Stimulated activated CD4-positive, alpha-beta T cell treated with anti-CD3 and anti-CD28 coated beads, TNF-alpha, amount 100 ng/mL, for 24 hours (primary cell): ENCODE data around the gene IVL.

Experiments used
- DNase-seq, 3 experiments: peaks; one replicate each; pipeline ENCODE4 v3.0.0-alpha.2; 2020; ENCODE audit warnings: low read depth in 3 of 3

IVL gene, protein sequence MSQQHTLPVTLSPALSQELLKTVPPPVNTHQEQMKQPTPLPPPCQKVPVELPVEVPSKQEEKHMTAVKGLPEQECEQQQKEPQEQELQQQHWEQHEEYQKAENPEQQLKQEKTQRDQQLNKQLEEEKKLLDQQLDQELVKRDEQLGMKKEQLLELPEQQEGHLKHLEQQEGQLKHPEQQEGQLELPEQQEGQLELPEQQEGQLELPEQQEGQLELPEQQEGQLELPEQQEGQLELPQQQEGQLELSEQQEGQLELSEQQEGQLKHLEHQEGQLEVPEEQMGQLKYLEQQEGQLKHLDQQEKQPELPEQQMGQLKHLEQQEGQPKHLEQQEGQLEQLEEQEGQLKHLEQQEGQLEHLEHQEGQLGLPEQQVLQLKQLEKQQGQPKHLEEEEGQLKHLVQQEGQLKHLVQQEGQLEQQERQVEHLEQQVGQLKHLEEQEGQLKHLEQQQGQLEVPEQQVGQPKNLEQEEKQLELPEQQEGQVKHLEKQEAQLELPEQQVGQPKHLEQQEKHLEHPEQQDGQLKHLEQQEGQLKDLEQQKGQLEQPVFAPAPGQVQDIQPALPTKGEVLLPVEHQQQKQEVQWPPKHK

DNA sequence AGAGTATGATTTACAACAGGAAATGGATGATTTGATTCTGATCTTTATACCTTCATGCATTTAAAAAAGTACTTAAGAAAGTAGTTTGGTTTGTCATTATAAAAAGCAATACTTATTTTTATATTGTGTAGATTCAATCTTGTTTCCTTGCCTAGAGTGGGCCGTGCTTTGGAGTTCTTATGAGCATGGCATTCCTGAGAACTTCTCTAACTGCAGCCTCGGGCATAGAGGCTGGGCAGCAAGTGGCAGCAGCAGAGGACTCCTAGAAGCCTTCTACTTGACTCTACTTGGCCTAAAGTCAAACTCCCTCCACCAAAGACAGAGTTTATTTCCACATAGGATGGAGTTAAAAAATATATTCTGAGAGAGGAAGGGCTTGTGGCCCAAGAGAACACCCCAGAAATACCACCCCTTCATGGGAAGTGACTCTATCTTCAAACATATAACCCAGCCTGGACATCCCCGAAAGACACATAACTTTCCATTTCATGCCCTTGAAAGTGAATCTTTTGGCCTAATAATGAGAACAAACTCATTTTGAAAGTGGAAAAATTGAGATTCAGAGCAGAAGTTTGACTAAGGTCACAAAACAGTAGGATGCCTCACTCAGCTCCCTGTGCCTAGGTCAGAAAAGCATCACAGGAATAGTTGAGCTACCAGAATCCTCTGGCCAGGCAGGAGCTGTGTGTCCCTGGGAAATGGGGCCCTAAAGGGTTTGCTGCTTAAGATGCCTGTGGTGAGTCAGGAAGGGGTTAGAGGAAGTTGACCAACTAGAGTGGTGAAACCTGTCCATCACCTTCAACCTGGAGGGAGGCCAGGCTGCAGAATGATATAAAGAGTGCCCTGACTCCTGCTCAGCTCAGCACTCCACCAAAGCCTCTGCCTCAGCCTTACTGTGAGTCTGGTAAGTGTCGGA is at the start of gene IVL:
TSS of gene IVL (plus strand) at position 861 of the 916 bp plus-strand sequence. CDS start 1,252 bp downstream, outside the sequence.
- no peak for DNase-seq

DNA sequence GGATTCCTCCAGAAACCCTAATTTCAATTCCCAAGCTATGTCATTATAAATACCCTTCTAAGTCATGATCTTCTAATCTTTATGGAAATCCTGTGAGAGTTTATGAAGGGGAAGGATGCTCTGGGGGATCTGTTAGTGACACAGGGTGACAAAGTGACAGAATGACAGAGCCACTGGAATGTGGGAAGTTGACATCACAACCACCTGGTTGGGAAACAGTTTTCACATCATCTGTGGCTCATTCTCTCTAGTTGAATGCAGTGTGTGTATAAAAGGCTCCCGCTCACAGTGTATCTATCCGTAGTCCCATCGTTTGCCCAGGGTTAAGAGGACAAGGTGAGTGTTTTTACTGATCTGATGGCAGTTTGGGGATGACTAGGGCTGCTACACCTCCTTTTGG is 48.6 kb upstream of the IVL start, which contains the start of gene LCE7A:
TSS of gene LCE7A (plus strand) at position 301 of the 400 bp plus-strand sequence. CDS start 702 bp downstream, outside the sequence.
- DNase-seq, result no peak

DNA sequence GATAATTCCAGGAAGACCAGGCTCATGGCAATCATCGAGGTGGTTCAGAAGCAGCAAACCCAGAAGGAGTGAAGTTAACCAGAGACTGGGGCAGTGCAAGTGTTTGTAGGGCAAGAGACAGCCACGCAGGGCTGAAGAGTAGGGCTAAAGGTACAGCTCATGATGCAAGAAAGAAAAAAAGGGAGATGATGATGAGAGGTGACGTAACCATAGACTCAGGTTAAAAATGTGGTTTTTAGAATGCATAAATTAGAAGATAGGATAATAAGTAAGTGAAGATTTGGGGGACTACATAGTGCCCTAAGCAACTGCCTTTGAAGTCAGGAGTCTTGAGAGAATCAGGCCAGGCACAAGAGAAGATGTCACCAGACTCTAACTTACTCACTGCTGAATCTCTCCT is 48.2 kb upstream of the IVL start:
- DNase-seq, result no peak

DNA sequence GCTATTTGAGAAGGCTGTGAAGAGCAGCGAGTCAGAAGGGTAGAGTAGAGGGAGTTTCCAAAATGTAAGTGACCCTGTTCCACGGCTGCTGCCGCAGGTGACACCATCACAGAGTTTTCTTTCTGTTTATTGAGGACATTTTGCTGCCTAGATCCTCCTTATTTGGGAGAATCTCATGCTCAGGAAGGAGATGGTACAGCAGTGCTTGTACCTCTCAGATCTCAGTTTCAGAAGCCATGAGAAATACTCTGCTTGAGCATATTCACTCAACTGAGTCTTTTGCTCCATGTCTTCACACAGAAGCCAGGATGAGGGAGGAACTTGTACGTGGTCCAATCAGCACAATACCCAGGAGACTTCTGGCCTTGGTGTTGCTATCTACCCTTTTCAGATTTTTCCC is 47.0 kb upstream of the IVL start:
- no peak for DNase-seq

DNA sequence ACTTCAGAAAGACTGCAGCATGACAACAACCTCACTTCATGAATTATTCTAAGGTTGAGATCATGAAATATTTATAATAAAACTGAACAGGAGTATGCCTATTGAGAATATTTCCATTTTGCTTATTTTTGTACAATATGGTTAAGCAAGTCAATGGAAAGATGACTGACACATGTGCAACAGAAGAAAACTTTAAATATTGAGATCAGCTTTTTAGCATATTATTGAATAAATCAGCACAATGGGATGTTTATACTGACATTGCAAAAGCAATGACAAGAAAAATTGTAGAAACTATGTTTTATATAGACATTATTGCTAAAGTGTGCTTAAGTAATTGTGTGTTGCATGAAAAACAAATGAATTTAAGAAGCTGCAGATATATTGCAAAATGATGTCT is 43.9 kb upstream of the IVL start:
- no peak for DNase-seq

DNA sequence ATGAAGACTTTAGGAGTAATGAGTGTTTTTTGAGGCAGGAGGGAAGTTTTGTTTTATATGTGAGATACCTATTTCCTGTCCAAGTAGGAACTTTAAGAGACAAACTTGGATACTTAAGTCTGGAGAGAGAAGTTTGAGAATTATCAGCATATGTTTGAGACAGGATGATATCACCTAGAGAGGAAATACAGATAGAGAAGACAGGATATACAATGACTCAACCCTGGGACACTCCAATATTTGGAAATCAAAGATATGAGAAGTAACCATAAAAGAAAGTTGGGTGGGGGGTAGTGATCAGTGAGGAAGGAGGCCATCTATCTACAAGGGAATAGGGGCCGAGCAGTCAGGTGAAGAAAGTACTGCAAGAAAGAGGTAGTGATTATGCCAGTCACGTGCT is 42.0 kb upstream of the IVL start:
- DNase-seq, result no peak

DNA sequence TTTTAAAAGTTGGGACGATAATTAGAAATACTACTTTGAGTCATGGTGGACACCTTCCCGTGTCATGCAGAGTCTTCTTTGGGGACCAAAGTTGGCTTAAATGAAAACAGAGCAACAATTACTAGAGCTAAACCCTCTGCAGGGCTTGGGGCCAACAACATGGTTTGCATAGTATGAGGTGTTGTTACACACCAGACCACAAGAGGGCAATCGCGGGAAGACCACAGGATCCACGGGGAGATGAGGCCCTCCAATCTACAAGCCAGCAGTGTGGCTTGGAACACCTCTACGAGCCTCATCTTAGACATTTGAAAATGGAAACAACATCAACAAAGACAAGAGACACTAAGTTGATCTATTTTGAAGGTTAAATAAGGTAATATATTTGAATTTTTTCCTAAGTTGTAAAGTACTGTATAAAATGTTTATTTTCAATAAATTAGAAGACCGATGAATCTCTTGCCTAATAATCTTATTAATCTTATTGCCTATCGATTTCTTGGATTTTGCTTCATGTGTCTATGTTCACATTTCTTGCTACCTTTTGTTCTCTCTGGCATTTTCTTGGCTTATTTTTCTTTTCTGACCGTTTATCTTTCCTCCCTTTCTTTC is 38.4 kb upstream of the IVL start:
- DNase-seq, result peak; percentile 30 to 47 (median 31)

DNA sequence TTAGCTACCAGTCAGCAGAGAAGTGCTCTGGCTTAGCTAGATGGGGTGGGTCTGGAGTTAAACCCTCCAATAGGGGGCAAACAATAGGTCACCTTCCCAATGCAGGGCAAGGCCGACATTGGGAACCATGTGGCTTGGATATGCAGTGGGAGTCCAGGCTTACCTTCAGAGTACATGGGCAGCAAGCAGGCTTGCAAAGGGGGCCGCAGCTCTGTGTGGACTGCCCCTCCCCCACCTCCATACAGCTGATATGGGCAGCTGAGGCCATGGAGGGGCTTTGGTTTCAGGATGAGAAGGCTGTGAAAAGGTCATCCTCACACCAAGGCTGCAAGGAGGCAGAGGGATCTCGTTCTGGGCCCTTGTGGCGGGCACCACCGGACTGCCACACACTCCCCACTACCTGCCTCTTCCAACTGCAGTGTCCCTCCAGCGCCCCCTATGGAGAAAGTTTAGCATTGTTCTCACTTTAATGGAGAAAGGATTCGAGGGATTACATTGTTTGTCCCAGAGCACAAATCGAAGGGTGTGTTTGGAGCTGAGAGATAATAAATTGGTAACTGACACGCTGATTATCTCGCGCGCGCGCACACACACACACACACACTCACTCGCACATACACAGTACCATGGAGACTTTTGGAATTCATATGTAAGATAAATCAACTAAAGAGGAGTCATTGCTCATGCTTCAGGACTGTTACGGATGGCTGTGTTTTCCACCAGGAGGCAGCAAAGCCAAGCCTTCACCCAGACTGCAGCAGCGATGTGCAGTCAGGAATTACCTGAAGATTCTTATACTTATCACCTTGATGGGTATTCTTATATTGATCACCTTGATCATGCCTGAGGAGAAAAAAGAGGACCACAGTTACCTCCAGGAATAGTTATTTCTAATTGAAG is 37.3 kb upstream of the IVL start:
- DNase-seq, result no peak

DNA sequence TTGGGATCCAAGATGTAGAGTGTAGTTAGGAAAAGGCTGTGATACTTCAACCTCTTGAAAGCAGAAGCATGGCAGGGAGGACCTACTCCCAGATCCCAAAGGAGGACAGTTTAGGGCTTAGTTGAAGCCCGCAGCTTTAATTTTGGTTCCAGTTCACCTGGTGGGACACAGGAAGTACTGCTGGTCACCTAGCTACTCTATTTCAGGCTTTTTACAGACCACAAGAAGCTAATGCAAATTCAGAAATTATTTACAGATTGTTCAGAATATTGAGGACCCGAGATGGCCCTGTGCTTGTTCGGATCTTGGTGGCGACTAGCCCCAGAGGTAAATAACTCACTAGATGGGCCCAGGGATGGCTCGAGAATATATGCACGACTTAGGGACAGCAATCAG is 36.6 kb upstream of the IVL start:
- no peak for DNase-seq

DNA sequence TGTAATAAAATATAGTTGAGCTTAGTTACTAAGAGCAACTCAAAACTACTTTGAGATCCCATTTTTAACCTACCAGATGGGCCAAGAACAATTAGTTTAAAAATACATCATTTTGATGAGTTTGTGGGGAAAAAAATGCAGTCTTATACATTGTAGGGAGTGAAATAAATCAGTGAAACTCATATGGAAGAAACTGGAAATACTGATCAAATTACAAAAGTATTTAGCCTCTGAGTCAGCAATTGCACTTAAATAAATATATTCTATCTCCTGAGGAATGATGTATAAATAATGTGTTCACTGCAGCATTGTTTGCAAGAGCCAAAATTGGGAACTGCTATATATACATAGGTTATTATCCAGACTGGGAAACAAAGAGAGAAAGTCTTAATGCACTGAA is 34.9 kb upstream of the IVL start:
- DNase-seq, result no peak

DNA sequence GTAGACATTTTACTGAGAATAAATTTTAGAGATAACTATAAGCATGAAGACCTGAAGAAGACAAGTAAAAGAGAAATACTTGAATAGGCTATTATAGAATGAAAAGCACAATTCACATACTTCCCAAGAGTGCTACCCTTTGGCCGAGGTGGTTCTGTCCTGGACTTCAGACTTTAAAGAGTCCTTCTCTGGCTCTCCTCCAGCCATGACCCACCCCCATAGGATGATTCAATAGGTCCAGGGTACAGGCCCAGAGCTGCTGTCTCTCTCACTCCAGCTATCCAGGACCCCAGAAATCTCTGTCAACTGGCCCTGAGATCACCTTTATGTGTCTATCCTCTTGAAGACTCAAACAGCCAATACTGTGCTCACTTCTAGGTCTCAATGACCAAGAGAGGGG is 31.5 kb upstream of the IVL start:
- no peak for DNase-seq

DNA sequence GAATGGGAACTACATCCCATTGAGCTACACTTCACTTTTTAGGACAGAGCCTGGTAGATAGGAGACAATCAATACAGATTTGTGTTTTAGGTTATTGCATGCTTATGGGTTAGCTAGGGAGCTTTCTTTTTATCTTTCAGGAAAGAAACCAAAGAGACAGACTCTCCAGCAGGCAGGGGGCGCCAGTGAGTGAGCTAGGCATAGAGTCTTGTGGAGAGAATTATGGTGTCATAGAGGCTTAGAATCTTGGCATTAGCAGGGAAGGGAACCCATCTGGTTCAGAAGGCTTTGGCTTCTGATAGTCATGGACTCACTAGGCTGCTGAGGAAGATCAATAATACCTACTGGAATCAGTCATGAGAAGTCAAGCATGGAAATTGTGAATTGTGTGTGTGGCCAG is 30.3 kb upstream of the IVL start, which contains the start of gene SMCP:
TSS of gene SMCP (plus strand) at position 281 of the 400 bp plus-strand sequence. CDS start 6,101 bp downstream, outside the sequence.
- peak in 1 of 3 experiments; percentile 17 for DNase-seq

DNA sequence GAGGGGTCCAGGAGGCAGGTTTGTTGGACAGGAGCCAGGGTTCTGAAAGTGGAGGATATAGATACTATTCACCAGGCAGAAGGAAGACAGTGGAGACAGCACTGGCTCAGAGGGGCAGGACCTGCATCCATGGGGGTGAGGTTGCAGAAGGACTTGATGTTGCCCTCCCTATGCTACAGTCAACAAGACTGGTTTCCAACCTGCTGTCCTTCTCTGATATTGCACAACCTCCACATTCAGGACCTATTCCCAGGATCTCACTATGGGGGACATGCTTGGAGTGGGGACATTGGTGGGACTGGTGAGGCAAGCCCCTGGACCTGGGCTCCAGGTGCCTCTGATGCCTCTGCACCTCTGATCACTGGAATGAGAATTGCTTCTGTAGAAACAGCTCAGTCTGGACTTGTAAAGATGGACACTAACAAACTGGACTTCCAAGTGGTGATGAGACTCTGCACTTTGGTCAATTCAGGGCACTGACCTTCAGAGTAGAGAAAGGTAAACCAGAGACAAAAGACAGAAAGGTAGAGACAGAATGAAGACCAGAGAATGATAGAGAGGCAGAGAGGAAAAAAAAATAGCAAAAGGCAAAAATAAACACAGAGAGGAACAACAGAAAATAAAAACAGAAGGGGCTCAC is 28.7 kb upstream of the IVL start:
- no peak for DNase-seq

DNA sequence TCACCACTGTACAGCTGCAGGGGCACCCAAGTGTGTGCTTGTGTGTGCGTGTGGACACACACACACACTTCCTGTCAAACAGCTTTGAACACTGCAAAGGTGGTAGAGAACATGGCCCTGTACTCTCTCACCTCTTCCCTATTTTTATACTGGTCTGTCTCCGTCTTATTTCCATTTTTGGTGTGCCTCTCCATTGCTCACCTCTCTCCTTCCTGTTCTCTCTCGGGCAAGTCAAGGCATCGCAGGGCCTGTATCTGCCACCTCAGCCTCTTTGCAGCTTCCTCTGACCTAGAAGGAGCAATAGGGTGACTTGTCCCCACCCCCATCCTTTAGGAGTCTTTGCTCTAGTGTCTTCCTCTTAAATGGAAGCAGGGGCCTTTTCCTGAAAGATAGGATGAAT is 28.0 kb upstream of the IVL start:
- no peak for DNase-seq

DNA sequence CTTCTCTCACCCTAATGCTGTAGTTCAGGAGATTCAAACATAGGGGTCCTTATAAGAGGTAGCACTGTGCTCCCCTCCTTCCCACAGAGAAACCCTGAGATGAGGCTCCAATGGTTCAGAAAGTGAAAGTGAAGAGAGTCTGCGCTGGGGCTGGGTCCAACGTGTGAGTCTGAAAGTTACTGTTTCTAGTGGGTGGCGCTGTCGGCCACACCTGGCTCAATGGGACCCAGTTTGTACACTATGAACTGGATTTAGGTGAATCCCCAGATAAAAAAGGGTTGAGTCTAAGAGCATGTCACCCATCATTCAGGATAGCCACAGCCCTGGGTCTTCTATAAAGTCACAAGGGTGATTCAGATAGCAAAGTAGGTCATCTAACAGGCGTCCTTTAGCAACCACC is 27.4 kb upstream of the IVL start:
- DNase-seq, result no peak

DNA sequence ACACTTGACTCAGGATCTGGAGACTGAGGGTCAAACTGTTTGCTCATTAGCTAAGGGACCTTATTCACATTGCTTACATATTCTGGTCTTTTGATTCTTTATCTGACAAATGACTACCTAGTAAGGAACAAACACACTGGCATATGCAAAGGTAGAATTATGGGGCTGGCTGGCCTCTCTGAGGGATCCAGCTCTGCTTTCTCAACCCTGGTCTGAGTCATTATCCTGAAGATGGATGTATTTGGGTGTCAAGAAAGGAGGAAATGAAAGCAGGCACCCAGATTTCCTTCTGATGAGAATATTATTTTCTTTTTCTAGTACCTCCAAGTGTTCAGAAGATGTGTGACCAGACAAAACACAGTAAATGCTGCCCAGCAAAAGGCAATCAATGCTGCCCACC is 24.3 kb upstream of the IVL start:
- DNase-seq, result no peak

DNA sequence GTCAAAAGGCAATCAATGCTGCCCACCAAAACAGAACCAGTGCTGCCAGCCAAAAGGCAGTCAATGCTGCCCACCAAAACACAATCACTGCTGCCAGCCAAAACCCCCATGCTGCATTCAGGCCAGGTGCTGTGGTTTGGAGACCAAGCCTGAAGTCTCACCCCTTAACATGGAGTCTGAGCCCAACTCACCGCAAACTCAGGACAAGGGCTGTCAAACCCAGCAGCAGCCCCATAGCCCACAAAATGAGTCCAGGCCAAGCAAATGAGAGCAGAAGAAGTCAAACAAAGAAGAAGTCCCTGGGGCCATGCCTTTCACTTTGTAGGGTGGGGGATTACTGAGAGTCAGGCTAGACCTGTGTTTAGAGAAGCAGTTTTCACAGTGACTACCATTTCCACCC is 23.8 kb upstream of the IVL start:
- no peak for DNase-seq

DNA sequence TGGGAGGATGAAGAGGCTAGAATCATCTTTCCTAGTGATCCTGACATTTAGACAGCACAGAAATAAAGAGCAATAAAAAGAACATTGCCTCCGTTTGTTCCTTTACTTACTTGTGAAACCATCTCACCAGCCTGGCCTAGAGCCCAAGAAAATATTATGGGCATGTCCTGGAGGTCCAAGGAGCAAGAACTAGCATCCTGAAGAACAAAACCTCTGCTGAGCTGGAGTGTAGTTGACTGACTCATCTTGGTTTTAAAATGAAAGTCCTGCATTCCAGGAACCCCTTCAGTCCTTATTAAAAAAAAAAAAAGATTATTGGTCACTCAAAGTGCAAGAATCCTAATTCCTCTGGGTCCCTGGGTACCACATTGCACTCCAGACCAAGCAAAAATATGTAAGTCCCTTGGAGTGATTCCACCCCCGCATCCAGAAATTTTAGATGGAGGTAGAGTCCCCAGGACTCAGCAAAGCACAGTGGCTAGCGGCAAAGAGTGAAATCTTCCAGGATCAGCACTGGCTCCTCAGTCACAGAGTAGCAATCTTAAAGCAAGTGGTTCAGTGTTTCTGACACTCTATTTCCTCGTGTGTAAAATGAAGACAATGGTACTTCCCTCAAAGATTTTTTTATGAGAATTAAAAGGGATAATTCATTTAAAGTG is 23.3 kb upstream of the IVL start:
- DNase-seq, result no peak

DNA sequence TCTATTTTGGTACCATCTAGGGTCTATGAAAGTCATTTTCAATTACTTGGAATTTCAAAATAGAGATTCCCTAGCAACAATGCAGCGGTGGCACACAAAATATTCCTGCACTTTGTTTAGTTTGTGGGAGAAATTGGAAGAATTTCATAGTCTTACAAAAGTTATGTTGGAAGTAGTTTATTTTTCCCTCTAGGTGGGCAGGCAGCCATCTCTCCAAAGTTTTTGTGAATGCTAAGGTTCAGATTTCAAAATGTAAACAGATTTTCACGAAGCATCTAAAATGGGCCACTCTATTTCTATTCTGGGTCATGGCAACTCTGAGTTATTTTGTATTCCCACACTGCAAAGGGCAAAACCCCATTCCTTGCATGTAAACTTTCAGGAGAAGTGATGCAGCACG is 22.3 kb upstream of the IVL start:
- no peak for DNase-seq
